ENCODE measurements around the gene UFSP2.

UFSP2 gene, protein sequence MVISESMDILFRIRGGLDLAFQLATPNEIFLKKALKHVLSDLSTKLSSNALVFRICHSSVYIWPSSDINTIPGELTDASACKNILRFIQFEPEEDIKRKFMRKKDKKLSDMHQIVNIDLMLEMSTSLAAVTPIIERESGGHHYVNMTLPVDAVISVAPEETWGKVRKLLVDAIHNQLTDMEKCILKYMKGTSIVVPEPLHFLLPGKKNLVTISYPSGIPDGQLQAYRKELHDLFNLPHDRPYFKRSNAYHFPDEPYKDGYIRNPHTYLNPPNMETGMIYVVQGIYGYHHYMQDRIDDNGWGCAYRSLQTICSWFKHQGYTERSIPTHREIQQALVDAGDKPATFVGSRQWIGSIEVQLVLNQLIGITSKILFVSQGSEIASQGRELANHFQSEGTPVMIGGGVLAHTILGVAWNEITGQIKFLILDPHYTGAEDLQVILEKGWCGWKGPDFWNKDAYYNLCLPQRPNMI

DNA sequence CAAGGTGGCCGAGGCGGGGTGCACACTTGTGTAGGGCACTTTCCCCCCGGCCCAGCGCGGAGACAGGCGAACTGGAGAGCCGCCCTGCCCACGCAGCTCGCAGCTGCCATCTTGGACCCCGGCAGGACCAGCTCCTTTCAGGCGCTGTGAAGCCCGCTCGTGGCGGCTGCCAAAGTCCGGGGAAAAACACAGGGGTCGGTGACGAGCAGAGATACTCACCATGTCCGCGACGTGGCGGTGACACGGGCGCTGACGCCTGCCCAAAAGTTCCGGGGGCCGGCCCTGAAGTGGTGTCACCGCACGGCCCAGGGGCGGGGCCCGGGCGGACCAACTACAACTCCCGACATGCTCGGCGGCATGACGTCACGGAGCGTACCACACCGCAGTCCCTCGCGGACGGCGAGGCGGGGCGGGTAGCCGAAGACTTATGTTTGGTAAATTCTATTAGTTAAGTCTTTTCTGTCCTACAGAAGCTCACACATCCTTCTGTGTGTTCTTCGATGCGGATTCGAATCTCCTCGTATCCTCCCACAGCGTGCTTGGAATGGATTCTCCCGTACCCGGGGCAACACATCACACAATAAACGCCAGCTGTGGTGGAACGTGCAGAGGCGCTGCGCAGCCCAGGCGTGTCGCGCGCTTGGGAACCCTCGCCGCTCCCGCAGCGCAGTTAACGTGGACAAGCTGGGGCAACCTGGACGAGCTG, at the start of gene UFSP2:
TSS of gene UFSP2 (minus strand) at position 318 of the 706 bp plus-strand sequence. CDS start at position 222, 96 bp downstream.
- DNase-seq (ENCODE audit: low read depth in 2 of 2): peak; percentile 72 to 80

DNA sequence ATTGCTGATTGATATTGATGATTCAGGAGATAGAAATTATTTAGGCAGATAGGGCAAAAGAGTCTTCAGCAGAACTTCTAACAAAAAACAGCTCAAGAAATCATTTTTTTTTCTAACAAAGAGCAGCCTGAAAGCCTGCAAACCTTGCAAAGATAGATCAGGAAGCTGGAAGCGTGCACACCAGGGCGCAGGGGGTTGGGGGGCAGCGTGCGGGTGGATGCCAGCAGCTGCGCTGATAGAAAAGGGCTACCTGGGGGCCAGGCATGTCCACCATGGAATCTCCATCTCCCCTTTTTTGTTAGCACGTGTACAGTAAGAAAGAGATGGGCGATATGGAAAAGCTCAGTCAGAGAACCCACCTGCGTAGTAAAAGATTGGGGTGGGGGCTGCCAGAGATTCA, 47.5 kb upstream of the UFSP2 start:
- no peak for DNase-seq (ENCODE audit: low read depth in 2 of 2)

DNA sequence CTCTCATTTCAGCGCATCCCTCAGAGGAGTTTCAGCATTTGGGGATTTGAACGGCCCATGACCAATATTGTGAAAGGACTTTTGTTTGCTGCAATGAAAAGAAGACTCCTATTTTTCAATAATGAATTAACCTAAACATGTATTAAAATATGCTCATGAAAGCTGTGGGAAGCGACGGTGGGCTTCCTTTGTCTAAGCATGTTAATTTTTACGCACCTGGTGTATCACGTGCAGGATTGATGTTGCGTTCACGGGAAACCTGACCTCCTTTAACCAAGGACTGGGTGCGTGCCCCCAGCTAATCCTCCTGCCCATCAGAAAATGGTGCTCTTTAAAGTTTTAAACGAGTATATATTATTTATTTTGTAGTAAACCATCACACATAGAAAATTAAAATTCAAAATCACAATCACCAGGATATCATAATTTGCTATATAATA, 46.4 kb upstream of the UFSP2 start:
- no peak for DNase-seq (ENCODE audit: low read depth in 2 of 2)

DNA sequence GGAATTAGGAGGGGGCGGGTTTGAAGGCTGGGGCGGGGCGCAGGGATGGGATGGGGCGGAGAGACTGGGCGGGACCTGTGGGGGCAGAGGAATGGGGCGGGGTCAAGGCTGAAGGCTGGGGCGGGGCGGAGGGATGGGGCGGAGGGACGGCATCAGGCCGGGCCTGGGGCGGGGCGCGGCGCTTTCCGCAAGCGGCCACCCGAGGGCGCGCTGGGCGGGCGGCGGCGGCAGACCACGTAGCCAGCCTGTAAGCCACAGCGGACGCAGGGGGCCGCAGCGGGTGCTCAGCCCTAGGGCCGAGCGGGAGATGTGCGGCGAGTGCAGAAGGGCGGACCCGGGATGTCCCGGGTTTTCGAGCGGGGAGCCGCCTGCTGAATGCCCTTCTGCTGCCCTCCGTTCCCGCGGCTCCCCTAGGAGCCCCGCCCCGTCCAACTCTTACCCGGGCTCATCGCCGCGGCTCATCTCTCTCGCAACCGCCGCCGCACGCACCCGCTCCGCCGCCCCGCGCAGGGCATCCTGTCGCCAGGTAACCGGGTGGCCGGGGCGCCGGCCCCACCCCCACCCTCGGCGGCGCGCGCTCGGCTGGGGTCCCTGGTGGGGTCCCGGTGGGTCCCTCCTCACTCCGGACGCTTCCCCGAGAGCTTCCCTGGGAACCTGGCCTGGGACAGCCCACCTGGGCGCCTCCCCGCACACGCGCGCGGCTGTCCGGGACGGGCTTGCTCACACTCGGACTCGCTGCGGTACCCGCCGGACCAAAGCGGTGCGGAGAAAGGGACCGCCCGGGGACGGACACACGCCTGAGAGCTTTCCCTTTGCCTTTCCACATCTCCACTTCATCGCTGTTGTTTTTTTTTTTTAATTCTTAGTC, 45.7 kb upstream of the UFSP2 start, which contains the start of gene CCDC110:
TSS of gene CCDC110 (minus strand) at position 499 of the 868 bp plus-strand sequence. CDS start at position 449, 50 bp downstream.
- peak; percentile 83 to 94 for DNase-seq (ENCODE audit: low read depth in 2 of 2)

DNA sequence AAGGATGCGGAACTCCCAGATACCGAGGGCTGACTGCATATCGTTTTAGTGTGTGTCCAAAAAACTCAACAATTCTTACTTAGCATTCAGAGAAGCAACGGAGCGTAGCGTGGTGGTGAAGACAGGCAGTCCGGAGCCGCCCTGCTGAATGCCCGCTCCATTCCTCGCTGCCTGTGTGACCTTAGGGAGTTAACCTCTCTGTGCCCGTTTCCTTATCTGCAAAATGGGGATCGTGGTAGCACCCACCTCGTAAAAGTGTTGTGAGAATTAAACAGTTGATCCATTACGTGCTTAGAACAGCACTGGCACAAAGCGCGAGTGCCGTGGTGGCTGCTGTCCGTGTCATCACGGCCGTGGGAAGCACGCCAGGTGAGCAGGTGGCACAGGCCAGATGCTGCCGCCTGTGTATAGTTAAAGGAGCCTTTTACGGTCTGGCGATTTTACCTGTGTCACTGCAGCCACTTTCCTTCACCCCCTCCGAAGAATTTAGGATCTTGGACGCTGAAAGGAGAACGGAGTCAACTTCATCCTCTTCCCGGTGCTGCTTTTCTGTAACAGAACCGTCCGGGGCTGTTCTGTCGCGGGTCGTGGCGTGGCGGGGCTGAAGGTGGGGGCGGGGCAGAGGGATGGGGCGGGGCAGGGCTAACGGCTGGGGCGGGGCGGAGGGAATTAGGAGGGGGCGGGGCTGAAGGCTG, 44.9 kb upstream of the UFSP2 start:
- peak in 1 of 2 donors; percentile 4 for DNase-seq (ENCODE audit: low read depth in 2 of 2)

DNA sequence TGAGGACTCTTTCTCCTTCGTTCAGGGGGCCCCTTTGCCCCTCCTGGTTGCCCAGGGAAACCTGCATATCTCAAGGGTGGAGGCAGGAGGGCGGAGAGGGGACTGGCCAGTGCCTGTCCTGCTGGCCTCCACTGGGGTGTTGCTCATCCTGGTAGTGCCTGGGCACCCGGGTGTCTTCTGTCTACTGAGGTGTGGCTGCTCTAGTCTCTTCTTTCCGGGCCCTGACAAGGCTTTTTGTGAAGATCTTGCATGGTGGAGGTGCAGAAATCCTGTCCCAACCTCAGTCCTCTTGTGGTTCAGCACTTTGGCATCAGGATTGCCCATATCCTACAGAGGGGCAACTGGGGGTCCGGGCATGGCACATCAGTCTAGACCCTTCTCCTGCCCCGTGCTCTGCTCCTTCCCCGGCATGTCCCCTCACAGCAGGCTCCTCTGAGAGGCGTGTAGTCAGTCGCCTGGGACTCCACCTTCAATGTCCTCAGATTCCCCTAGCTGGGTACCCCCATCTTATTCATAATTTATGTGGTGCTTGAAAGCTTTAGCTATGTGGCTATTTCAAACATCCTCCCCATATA, 43.9 kb upstream of the UFSP2 start:
- DNase-seq (ENCODE audit: low read depth in 2 of 2): no peak

DNA sequence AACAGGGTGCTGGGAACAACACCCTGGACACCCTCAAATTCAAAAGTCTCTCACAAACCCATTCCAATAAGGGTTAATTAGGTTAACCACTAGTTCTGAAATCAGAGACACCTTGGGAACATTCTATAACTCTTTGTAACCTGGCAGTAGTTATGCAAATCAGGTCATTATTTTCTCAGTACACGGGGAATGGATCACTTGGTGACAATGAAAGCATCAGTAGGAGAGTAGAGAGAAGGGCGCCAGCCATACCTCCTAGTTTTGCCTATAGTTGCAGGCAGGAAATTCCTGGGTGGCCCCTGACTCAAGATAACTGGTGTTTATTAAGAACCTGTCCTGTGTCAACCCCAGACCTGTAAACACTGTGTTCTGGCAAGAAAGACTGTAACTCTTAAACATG, 43.2 kb upstream of the UFSP2 start:
- no peak for DNase-seq (ENCODE audit: low read depth in 2 of 2)

DNA sequence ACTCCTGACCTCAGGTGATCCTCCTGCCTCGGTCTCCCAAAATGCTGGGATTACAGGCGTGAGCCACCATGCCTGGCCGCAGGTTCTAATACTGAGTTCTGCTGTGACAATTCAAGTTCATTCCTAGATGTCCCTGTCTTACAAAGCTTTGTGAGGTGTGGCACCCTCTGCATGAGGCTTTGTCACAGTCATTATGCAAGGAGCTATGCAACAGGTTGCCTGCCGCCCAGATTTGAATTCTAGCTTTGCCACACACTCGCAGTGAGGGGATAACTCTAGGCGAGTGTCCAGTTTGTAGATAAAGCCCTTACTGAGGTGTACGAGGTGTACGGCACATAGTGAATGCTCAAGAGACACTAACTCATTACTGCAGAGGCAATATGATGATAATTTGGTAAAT, 42.2 kb upstream of the UFSP2 start:
- no peak for DNase-seq (ENCODE audit: low read depth in 2 of 2)

DNA sequence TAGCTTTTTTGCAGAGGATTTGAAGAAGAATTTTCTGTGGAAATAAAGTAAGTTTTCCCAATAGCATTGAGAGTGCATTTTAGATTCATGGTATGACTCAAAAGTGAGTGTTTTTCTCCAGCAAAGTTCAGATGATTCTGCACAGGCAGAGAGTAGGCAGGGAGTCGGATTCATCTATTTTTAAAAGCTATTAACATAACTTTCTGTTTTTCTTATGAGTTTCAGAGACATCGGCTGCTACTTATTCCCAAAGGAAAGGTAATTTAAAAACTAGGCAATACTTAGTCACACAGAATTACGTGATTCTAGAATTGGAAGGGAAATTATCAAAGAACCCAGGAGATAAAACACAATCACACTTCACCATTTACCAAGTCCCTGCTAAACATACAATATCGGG, 41.3 kb upstream of the UFSP2 start:
- no peak for DNase-seq (ENCODE audit: low read depth in 2 of 2)

DNA sequence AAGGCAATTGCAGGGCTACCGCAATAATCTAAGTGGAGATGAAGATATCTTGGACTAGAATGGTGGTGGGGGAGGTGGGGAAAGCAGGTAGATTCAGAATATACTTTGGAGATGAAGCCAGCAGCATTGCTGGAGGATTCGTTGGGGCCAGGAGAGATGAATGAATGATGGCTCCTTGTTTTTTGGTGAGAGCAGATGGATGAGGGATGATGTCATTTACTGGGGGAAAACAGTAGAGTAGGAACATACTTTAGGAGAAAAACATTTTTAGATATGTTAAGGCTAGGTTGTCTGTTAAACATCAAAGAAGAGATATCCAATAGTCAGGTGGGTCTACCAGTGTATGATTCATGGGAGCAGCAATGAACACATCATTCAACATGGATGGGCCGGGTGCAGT, 39.9 kb upstream of the UFSP2 start:
- no peak for DNase-seq (ENCODE audit: low read depth in 2 of 2)

DNA sequence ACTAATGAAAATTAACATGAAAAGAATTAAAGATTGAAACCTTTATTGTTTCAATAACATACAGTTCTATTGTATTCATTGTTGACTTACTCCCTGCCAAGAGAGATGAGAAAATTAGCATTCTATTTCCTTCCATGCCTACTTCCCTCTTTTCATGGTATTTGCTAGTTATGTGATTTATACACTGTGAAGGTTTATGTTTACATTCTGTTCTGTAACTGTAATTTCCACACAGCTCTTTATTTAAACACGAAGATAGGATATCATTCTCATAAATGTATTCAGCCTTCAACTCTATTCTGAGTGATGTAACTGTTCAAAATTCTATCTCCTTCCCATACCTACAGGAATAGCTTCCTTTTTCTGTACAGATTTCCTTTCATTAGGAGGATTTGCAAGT, 39.1 kb upstream of the UFSP2 start:
- no peak for DNase-seq (ENCODE audit: low read depth in 2 of 2)

DNA sequence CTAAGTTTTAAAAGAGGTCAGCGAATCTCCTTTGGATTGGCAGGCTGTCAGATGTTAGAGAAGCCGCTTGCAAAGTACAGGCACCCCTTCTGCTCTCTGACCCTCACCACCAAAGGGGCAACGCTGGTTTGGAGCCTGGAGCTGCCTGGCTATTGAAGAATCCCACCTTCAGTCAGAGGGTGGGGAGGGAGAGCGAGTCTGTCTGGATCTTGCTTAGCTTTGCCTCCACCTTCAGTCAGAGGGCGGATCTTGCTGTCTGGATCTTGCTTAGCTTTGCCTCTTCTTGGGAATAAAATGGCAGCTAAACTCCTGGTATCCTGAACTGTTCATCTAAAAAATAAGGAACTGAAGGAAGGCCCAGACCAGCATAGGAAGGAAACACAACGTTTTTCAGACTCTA, 38.4 kb upstream of the UFSP2 start:
- no peak for DNase-seq (ENCODE audit: low read depth in 2 of 2)

DNA sequence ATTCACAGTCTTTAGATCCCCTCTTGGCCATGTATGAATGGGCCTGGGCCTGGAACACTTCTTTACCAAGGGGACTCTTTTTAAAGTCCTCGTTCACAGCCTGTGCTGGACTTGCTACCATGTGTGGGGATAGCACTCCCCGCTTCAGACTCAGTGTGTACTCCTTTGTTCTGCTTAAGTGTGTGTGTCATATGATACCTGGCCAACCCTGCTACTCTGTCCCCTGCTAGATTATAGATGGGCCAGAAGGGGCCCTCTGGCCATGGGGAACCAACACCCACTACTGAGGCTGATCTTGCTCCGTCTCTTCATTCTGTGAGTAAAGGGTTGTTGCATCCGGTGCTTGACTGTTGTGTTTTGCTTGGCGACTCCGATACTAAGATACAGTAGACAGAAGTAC, 37.8 kb upstream of the UFSP2 start:
- DNase-seq (ENCODE audit: low read depth in 2 of 2): no peak

DNA sequence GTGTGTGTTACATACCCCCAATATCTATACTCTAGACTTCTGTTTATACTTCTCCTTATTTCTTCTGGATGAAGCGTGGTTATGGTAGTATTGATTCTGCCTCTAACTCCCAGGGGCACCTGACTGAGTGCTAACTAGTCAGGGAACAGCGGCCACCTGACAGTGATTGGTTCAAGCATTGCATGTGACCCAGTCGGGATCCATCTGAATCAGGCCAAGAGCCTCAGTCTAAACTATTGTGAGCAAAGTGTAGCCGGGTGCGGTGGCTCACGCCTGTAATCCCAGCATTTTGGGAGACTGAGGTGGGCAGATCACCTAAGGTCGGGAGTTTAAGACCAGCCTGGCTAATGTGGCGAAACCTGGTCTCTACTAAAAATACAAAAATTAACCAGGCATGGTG, 35.8 kb upstream of the UFSP2 start:
- DNase-seq (ENCODE audit: low read depth in 2 of 2): no peak

DNA sequence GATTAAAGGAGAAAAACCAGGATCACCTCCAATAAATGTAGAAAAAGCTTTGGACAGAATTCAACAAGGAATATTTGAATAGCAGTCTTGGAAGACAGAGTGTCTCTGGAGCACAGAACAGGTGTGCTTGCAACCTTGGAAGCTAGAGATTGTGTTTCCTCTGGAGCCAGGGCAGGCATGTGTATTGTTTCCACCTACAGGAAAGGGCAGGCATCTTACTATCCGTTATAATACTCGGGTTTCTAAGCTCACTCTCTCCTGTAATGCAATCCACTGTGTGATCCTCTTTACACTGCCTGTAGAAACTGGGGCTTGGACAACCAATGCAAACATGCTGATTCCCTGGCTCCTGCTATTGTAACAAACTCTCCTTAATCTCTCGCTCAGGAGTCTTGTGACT, 31.4 kb upstream of the UFSP2 start:
- no peak for DNase-seq (ENCODE audit: low read depth in 2 of 2)

DNA sequence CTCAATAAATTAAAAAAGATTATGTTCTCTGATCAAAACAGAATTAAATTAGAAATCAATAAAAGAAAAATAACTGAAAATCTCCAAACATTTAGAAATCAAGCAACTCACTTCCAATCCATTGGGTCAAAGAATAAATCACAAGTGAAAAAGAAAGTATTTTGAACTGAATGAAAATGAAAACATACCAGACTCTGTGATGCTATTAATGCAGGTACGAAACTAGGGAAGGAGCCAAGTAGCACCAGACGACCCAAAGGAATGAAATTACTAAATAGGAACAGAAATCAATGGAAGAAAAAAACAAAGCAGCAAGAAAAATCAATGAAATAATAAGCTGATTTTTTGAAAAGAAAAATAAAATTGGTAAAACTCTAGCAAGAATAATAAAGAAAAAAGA, 30.4 kb upstream of the UFSP2 start:
- DNase-seq (ENCODE audit: low read depth in 2 of 2): no peak

DNA sequence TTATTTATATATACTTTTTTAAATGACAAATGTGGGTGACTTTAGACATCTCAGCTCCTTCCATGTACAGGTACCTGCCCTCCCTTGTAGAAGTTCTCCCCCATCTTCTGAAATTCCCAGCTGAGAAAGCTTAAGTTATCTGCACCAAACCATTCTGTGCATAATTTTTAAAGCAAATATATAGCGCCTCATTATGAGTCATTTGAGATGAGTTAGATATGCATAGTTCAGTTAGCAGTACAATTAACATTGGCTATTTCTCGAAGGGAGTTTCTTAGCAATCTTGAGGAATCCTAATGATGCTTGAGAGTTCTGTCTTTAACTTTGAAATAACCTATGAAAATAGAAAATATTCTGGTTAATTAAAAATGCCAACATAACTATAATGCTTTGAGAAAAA, 19.4 kb upstream of the UFSP2 start:
- DNase-seq (ENCODE audit: low read depth in 2 of 2): no peak

DNA sequence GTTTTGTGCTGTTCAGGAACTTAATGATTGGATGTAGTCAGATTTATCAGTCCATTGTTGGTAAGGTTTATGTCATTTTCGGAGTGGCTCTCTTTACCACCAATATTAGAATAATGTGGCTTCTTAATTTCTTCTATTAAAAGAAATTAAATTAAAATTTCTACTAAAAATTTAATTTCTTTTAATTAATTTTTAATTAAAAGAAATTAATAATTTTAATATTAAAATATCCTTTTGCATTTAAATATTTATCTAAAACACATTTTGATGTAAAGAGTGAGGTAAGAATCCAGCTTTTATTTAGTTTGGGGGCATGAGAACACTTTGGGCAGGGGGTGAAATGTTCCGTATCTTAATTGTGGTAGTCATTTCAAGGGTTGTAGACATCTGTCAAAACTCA, 15.7 kb upstream of the UFSP2 start:
- DNase-seq (ENCODE audit: low read depth in 2 of 2): no peak

DNA sequence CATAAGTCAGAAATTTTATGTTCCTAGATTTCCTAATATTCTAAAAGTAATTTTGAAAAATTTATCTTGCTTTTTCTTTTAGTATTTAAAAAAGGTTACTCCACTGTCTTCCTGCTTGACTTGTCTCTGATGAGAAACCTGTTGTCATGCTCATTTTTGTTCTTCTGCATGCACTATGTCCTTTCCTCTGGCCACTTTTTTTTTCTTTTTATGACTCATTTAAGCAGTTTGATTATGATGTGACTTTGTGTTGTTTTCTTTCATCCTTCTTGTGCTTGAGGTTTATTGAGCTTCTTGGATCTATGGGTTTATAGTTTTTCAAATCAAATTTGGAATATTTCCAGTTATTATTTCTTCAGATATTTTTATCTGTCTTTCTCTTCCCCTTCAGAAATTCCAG, 12.0 kb upstream of the UFSP2 start:
- no peak for DNase-seq (ENCODE audit: low read depth in 2 of 2)

DNA sequence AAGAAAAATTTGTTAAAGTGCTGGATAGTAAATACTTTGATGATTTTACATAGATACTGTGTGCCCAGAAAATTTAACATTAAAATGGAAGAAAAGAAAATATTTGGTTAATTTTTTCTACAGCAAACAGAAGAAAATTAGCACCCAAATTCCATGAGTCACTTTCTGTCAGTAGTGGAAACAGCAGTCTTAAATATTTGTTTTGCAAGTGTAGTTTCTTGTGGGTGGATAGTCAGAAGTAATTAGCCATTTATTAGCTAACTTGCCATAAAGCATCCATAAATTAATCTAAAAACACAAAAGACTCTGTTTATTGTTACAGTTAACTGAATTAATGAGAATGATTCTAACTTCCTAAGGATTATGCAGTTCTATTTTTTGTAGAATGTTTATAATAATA, 9.7 kb upstream of the UFSP2 start:
- no peak for DNase-seq (ENCODE audit: low read depth in 2 of 2)

DNA sequence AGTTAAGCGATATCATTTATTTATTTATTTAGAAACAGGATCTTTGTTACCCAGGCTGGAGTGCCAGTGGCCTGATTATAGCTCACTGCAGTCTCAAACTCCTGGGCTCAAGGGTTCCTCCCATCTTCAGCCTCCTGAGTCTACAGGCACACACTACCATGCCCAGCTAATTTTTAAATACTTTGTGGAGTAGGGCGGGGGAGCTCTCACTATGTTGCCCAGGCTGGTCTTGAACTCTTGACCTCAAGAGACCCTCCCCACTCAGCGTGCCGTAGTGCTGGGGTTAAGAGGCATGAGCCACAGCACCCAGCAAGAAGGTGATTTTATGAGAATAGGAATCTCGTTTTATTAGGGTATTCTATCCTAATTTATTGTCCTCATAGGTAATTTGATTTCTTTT, 3.9 kb upstream of the UFSP2 start:
- no peak for DNase-seq (ENCODE audit: low read depth in 2 of 2)

All from activated CD4-positive, alpha-beta T cell treated with anti-CD3 and anti-CD28 coated beads for 24 hours (primary cell).